ENCODE data around the gene UROD.

UROD gene

GRCh38 chr1:45007311-45007710, 4.7 kb upstream of the UROD start:
- no peak overlapping the region for H3K27ac ChIP-seq (ENCODE audit: low read depth, low read length)
- H3K9ac ChIP-seq (ENCODE audit: low read length in 5 of 5), result no peak overlapping the region
- peaks cover 0 to 75% (median 71%) of the 10 kb centered on the region in 5 donors for H3K36me3 ChIP-seq (ENCODE audit: control insufficient read depth in 5 of 5, insufficient read depth in 5 of 5, low read length in 5 of 5)
- peaks cover 11 to 49% (median 37%) of the 10 kb centered on the region in 5 donors for H3K4me1 ChIP-seq (ENCODE audit: control insufficient read depth in 5 of 5, insufficient read depth in 5 of 5, low read length in 5 of 5)
- H3K4me3 ChIP-seq (ENCODE audit: low read depth in 1 of 5, low read length in 5 of 5), result no peak overlapping the region
- H3K9me3 ChIP-seq (ENCODE audit: control insufficient read depth in 5 of 5, low read length in 5 of 5), result no peaks in the 10 kb centered on the region
- no peaks in the 10 kb centered on the region for H3K27me3 ChIP-seq (ENCODE audit: control insufficient read depth in 5 of 5, insufficient read depth in 4 of 5, low read length in 5 of 5)

- H3K4me1 ChIP-seq (ENCODE audit: control insufficient read depth in 5 of 5, insufficient read depth in 5 of 5, low read length in 5 of 5), result peaks cover 11 to 49% (median 39%) of the 10 kb centered on the region in 5 donors
- H3K36me3 ChIP-seq (ENCODE audit: control insufficient read depth in 5 of 5, insufficient read depth in 5 of 5, low read length in 5 of 5), result peaks cover 0 to 67% (median 63%) of the 10 kb centered on the region in 5 donors
- H3K9ac ChIP-seq (ENCODE audit: low read length in 5 of 5), result no peak overlapping the region
- no peaks in the 10 kb centered on the region for H3K9me3 ChIP-seq (ENCODE audit: control insufficient read depth in 5 of 5, low read length in 5 of 5)
- no peaks in the 10 kb centered on the region for H3K27me3 ChIP-seq (ENCODE audit: control insufficient read depth in 5 of 5, insufficient read depth in 4 of 5, low read length in 5 of 5)
- no peak overlapping the region for H3K4me3 ChIP-seq (ENCODE audit: low read depth in 1 of 5, low read length in 5 of 5)
- no peak overlapping the region for H3K27ac ChIP-seq (ENCODE audit: low read depth, low read length)
Measured at GRCh38 chr1:45008076-45008475, 4.0 kb upstream of the UROD start.

GRCh38 chr1:45008516-45008915, 3.5 kb upstream of the UROD start:
- Histone ChIP-seq H3K36me3 (ENCODE audit: control insufficient read depth in 5 of 5, insufficient read depth in 5 of 5, low read length in 5 of 5) (peaks cover 0 to 66% (median 60%) of the 10 kb centered on the region in 5 donors), H3K27me3 (ENCODE audit: control insufficient read depth in 5 of 5, insufficient read depth in 4 of 5, low read length in 5 of 5) (no peaks in the 10 kb centered on the region)

GRCh38 chr1:45009296-45009865, 2.7 kb upstream of the UROD start:
- Histone ChIP-seq H3K4me3 (ENCODE audit: low read depth in 1 of 5, low read length in 5 of 5) (peak overlapping the region; percentile 74 to 97 (median 89)), H3K27ac (ENCODE audit: low read depth, low read length) (no peak overlapping the region), H3K36me3 (ENCODE audit: control insufficient read depth in 5 of 5, insufficient read depth in 5 of 5, low read length in 5 of 5) (peaks cover 0 to 63% (median 55%) of the 10 kb centered on the region in 5 donors), H3K9me3 (ENCODE audit: control insufficient read depth in 5 of 5, low read length in 5 of 5) (no peaks in the 10 kb centered on the region), H3K4me1 (ENCODE audit: control insufficient read depth in 5 of 5, insufficient read depth in 5 of 5, low read length in 5 of 5) (peaks cover 11 to 55% (median 48%) of the 10 kb centered on the region in 5 donors), H3K27me3 (ENCODE audit: control insufficient read depth in 5 of 5, insufficient read depth in 4 of 5, low read length in 5 of 5) (no peaks in the 10 kb centered on the region), H3K9ac (ENCODE audit: low read length in 5 of 5) (peak overlapping the region; percentile 52 to 95 (median 86))

More at GRCh38 chr1:45008516-45008915, 3.5 kb upstream of the UROD start:
- Histone ChIP-seq H3K4me1 (ENCODE audit: control insufficient read depth in 5 of 5, insufficient read depth in 5 of 5, low read length in 5 of 5) (peaks cover 11 to 50% (median 43%) of the 10 kb centered on the region in 5 donors), H3K4me3 (ENCODE audit: low read depth in 1 of 5, low read length in 5 of 5) (no peak overlapping the region), H3K9me3 (ENCODE audit: control insufficient read depth in 5 of 5, low read length in 5 of 5) (no peaks in the 10 kb centered on the region), H3K27ac (ENCODE audit: low read depth, low read length) (no peak overlapping the region), H3K9ac (ENCODE audit: low read length in 5 of 5) (no peak overlapping the region)

- Histone ChIP-seq H3K27me3 (ENCODE audit: control insufficient read depth in 5 of 5, insufficient read depth in 4 of 5, low read length in 5 of 5) (no peaks in the 10 kb centered on the region), H3K4me3 (ENCODE audit: low read depth in 1 of 5, low read length in 5 of 5) (peak overlapping the region; percentile 74 to 97 (median 89)), H3K9me3 (ENCODE audit: control insufficient read depth in 5 of 5, low read length in 5 of 5) (no peaks in the 10 kb centered on the region), H3K36me3 (ENCODE audit: control insufficient read depth in 5 of 5, insufficient read depth in 5 of 5, low read length in 5 of 5) (peaks cover 0 to 61% (median 53%) of the 10 kb centered on the region in 5 donors), H3K9ac (ENCODE audit: low read length in 5 of 5) (peak overlapping the region; percentile 82 to 95 (median 86)), H3K4me1 (ENCODE audit: control insufficient read depth in 5 of 5, insufficient read depth in 5 of 5, low read length in 5 of 5) (peaks cover 11 to 59% (median 51%) of the 10 kb centered on the region in 5 donors), H3K27ac (ENCODE audit: low read depth, low read length) (peak overlapping the region; percentile 54)
Measured at GRCh38 chr1:45009956-45010854, 1.8 kb upstream of the UROD start.

- H3K4me1 ChIP-seq (ENCODE audit: control insufficient read depth in 5 of 5, insufficient read depth in 5 of 5, low read length in 5 of 5), result peaks cover 11 to 55% (median 51%) of the 10 kb centered on the region in 5 donors
- peak within 1 kb of the TSS; percentile 74 to 97 (median 89) for H3K4me3 ChIP-seq (ENCODE audit: low read depth in 1 of 5, low read length in 5 of 5)
Measured at GRCh38 chr1:45010855-45011811, 921 bp upstream of the UROD start, which contains the start of gene HECTD3. Gene HECTD3, minus strand, starts transcription at chr1:45011324. Its CDS starts 67 bp downstream, at chr1:45011257.

GRCh38 chr1:45012639-45013278, 705 bp downstream of the UROD start:
- Histone ChIP-seq H3K27ac (ENCODE audit: low read depth, low read length) (peak overlapping the region; percentile 54), H3K9ac (ENCODE audit: low read length in 5 of 5) (peak overlapping the region; percentile 81 to 95 (median 86)), H3K9me3 (ENCODE audit: control insufficient read depth in 5 of 5, low read length in 5 of 5) (no peaks in the 10 kb centered on the region), H3K4me3 (ENCODE audit: low read depth in 1 of 5, low read length in 5 of 5) (peak overlapping the region; percentile 74 to 97 (median 89)), H3K4me1 (ENCODE audit: control insufficient read depth in 5 of 5, insufficient read depth in 5 of 5, low read length in 5 of 5) (peaks cover 11 to 55% (median 50%) of the 10 kb centered on the region in 5 donors), H3K36me3 (ENCODE audit: control insufficient read depth in 5 of 5, insufficient read depth in 5 of 5, low read length in 5 of 5) (peaks cover 4 to 40% (median 35%) of the 10 kb centered on the region in 5 donors), H3K27me3 (ENCODE audit: control insufficient read depth in 5 of 5, insufficient read depth in 4 of 5, low read length in 5 of 5) (no peaks in the 10 kb centered on the region)

More at GRCh38 chr1:45010855-45011811, 921 bp upstream of the UROD start, which contains the start of gene HECTD3:
- H3K36me3 ChIP-seq (ENCODE audit: control insufficient read depth in 5 of 5, insufficient read depth in 5 of 5, low read length in 5 of 5), result peaks cover 4 to 56% (median 48%) of the 10 kb centered on the region in 5 donors
- no peaks in the 10 kb centered on the region for H3K9me3 ChIP-seq (ENCODE audit: control insufficient read depth in 5 of 5, low read length in 5 of 5)
- peak within 1 kb of the TSS; percentile 86 to 95 (median 88) for H3K9ac ChIP-seq (ENCODE audit: low read length in 5 of 5)
- no peaks in the 10 kb centered on the region for H3K27me3 ChIP-seq (ENCODE audit: control insufficient read depth in 5 of 5, insufficient read depth in 4 of 5, low read length in 5 of 5)
- peak within 1 kb of the TSS; percentile 54 for H3K27ac ChIP-seq (ENCODE audit: low read depth, low read length)

GRCh38 chr1:45013551-45014209, 1.6 kb downstream of the UROD start:
- H3K4me3 ChIP-seq (ENCODE audit: low read depth in 1 of 5, low read length in 5 of 5), result peak overlapping the region in 1 of 5 donors; percentile 2
- H3K9ac ChIP-seq (ENCODE audit: low read length in 5 of 5), result peak overlapping the region in 3 of 5 donors; percentile 1 to 86 (median 81)
- peaks cover 4 to 31% (median 25%) of the 10 kb centered on the region in 5 donors for H3K36me3 ChIP-seq (ENCODE audit: control insufficient read depth in 5 of 5, insufficient read depth in 5 of 5, low read length in 5 of 5)

More at GRCh38 chr1:45013551-45014209, 1.6 kb downstream of the UROD start:
- no peak overlapping the region for H3K27ac ChIP-seq (ENCODE audit: low read depth, low read length)
- H3K27me3 ChIP-seq (ENCODE audit: control insufficient read depth in 5 of 5, insufficient read depth in 4 of 5, low read length in 5 of 5), result no peaks in the 10 kb centered on the region
- H3K9me3 ChIP-seq (ENCODE audit: control insufficient read depth in 5 of 5, low read length in 5 of 5), result no peaks in the 10 kb centered on the region
- H3K4me1 ChIP-seq (ENCODE audit: control insufficient read depth in 5 of 5, insufficient read depth in 5 of 5, low read length in 5 of 5), result peaks cover 11 to 53% (median 50%) of the 10 kb centered on the region in 5 donors
